GM12878 (cell line): Measurements from ENCODE around the gene METTL8. TPM values are rescaled to one million over a fixed set of nuclear protein-coding genes. Genes with fewer than 3 reads are reported as not detected.

Experiments used
- ATAC-seq: fragments of 200-7000 bp; cut with Tn5 transposase; 3 replicates; pipeline ENCODE4 v1.9.1; 2020; ENCODE audit warnings: mild to moderate bottlenecking, moderate library complexity
- BruUV-seq: library from RNA; stranded (reverse); fragments of 400-500 nt; replicated peaks from 2 replicates; lab custom pipeline; 2021; lab: Mats Ljungman, UMichigan
- CTCF ChIA-PET: fragments of 300-600 bp; sonication (Branson Sonifier 250); formaldehyde crosslinking; extraction: SDS; loops from one replicate; lab custom pipeline; 2021; ENCODE audit warnings: inconsistent platforms; lab: Yijun Ruan, JAX
- POLR2A ChIA-PET: fragments of 350-600 bp; formaldehyde crosslinking; extraction: SDS; loops from one replicate; lab custom pipeline; 2021; ENCODE audit warnings: inconsistent platforms; lab: Charles Lee
- RAD21 ChIA-PET: fragments of 300-600 bp; sonication (Branson Sonifier 250); formaldehyde crosslinking; loops from one replicate; lab custom pipeline; 2023; ENCODE audit warnings: antibody characterized with exemption; ENCODE audit not compliant: unreplicated experiment; lab: Charles Lee
- SMC1A ChIA-PET: fragments of 300-600 bp; sonication (Branson Sonifier 250); formaldehyde crosslinking; loops from one replicate; lab custom pipeline; 2023; ENCODE audit not compliant: unreplicated experiment, uncharacterized antibody; lab: Charles Lee
- DNase-seq: peaks from one replicate; pipeline ENCODE4 v3.0.0-alpha.2; 2011; ENCODE audit warnings: low read depth, low spot score
- FAIRE-seq: peaks from 3 replicates; lab custom pipeline; 2011; peaks lifted over from hg19 to GRCh38; lab: Jason Lieb, UNC
- H2AFZ ChIP-seq: 2 replicates; pipeline ENCODE4 v1.6.0; 2011; ENCODE audit warnings: low read depth, low read length, control low read depth; ENCODE audit not compliant: control insufficient read depth
- H3K27ac ChIP-seq: 2 replicates; pipeline ENCODE4 v1.5.1; 2011; ENCODE audit warnings: control low read depth; ENCODE audit not compliant: control insufficient read depth, insufficient read depth
- H3K27me3 ChIP-seq, 2 experiments: replicated peaks in 1 of 2; 2 replicates each; pipeline versions ENCODE4 v1.6.0 to v1.6.1; 2011; ENCODE audit warnings: low read length in 1 of 2; ENCODE audit not compliant: control insufficient read depth in 2 of 2, insufficient read depth in 2 of 2
- H3K36me3 ChIP-seq, 2 experiments: 2 replicates each; pipeline ENCODE4 v1.5.1; 2011; ENCODE audit warnings: low read length in 1 of 2; ENCODE audit not compliant: control insufficient read depth in 2 of 2, insufficient read depth in 2 of 2
- H3K4me1 ChIP-seq: 2 replicates; pipeline ENCODE4 v1.6.1; 2011; ENCODE audit warnings: mild to moderate bottlenecking, low read length, moderate library complexity, mixed read lengths; ENCODE audit not compliant: control insufficient read depth, insufficient read depth
- H3K4me2 ChIP-seq: 2 replicates; pipeline ENCODE4 v1.6.0; 2011; ENCODE audit warnings: control low read depth; ENCODE audit not compliant: control insufficient read depth, insufficient read depth
- H3K4me3 ChIP-seq: fragments of 200-600 bp; sonication (generic); 2 replicates; pipeline ENCODE4 v1.5.1; 2016
- H3K79me2 ChIP-seq: 2 replicates; pipeline ENCODE4 v1.6.0; 2011; ENCODE audit warnings: low read length; ENCODE audit not compliant: control insufficient read depth, insufficient read depth
- H3K9ac ChIP-seq: 2 replicates; pipeline ENCODE4 v1.8.0; 2011; ENCODE audit warnings: low read length, control low read depth, mixed read lengths; ENCODE audit not compliant: control insufficient read depth, insufficient read depth
- H3K9me3 ChIP-seq: replicated peaks from 3 replicates; pipeline ENCODE4 v1.5.1; 2011; ENCODE audit warnings: mild to moderate bottlenecking, low read length; ENCODE audit not compliant: control insufficient read depth, insufficient read depth
- H4K20me1 ChIP-seq: 2 replicates; pipeline ENCODE4 v1.6.0; 2011; ENCODE audit not compliant: control insufficient read depth, insufficient read depth
- BCLAF1 ChIP-seq: fragments of 450-650 bp; IDR thresholded peaks from 2 replicates; pipeline ENCODE4 v1.6.1; 2017; ENCODE audit warnings: antibody characterized with exemption, mild to moderate bottlenecking, moderate library complexity
- CREM ChIP-seq: IDR thresholded peaks from 2 replicates; pipeline ENCODE4 v1.6.1; 2014; ENCODE audit warnings: antibody characterized with exemption, low read depth
- DPF2 ChIP-seq: fragments of 450-650 bp; IDR thresholded peaks from 2 replicates; pipeline ENCODE4 v1.6.1; 2017; ENCODE audit warnings: mild to moderate bottlenecking
- ESRRA ChIP-seq: IDR thresholded peaks from 2 replicates; pipeline ENCODE4 v1.6.1; 2012; ENCODE audit warnings: mild to moderate bottlenecking, low read length, improper control_type of control experiment
- EZH2 ChIP-seq: IDR thresholded peaks from 2 replicates; pipeline ENCODE4 v1.6.1; 2012; ENCODE audit warnings: low read depth, mild to moderate bottlenecking, control low read depth, inconsistent platforms, low read length, borderline replicate concordance; ENCODE audit not compliant: control insufficient read depth
- FOXK2 ChIP-seq: fragments of 450-650 bp; IDR thresholded peaks from 2 replicates; pipeline ENCODE4 v1.6.1; 2017; ENCODE audit warnings: mild to moderate bottlenecking, moderate library complexity
- FOXM1 ChIP-seq: IDR thresholded peaks from 2 replicates; pipeline ENCODE4 v1.6.1; 2012; ENCODE audit warnings: low read depth, mild to moderate bottlenecking, inconsistent platforms, low read length, moderate library complexity
- GATAD2B ChIP-seq: fragments of 450-650 bp; conservative IDR thresholded peaks from 2 replicates; pipeline ENCODE4 v1.6.1; 2017; ENCODE audit warnings: low read depth, mild to moderate bottlenecking, moderate library complexity
- NKRF ChIP-seq: fragments of 450-650 bp; conservative IDR thresholded peaks from 2 replicates; pipeline ENCODE4 v1.6.1; 2017; ENCODE audit warnings: mild to moderate bottlenecking, moderate library complexity
- PAX5 ChIP-seq: IDR thresholded peaks from 2 replicates; pipeline ENCODE4 v1.6.1; 2011; ENCODE audit warnings: low read depth, low read length, borderline replicate concordance
- PML ChIP-seq: IDR thresholded peaks from 2 replicates; pipeline ENCODE4 v1.6.1; 2012; ENCODE audit warnings: low read length, inconsistent platforms
- POLR2AphosphoS5 ChIP-seq: IDR thresholded peaks from 2 replicates; pipeline ENCODE4 v1.6.1; 2011; ENCODE audit warnings: mild to moderate bottlenecking, low read length, inconsistent platforms
- SIN3A ChIP-seq: IDR thresholded peaks from 2 replicates; pipeline ENCODE4 v1.6.1; 2012; ENCODE audit warnings: low read depth, low read length, improper control_type of control experiment
- SMAD1 ChIP-seq: fragments of 450-650 bp; IDR thresholded peaks from 2 replicates; pipeline ENCODE4 v1.6.1; 2018; ENCODE audit warnings: mild to moderate bottlenecking, low read depth; ENCODE audit not compliant: partially characterized antibody
- STAT3 ChIP-seq: IDR thresholded peaks from 2 replicates; pipeline ENCODE4 v1.6.1; 2011; ENCODE audit warnings: low read depth, low read length, improper control_type of control experiment
- TARDBP ChIP-seq: IDR thresholded peaks from 2 replicates; pipeline ENCODE4 v1.6.1; 2016; ENCODE audit warnings: borderline replicate concordance
- USF2 ChIP-seq: IDR thresholded peaks from 2 replicates; pipeline ENCODE4 v1.6.1; 2011; ENCODE audit warnings: low read depth, low read length, improper control_type of control experiment, borderline replicate concordance
- ZNF207 ChIP-seq: fragments of 450-650 bp; IDR thresholded peaks from 2 replicates; pipeline ENCODE4 v1.6.1; 2014; ENCODE audit warnings: antibody characterized with exemption, mild to moderate bottlenecking, borderline replicate concordance
- ZNF217 ChIP-seq: fragments of 450-650 bp; IDR thresholded peaks from 2 replicates; pipeline ENCODE4 v1.6.1; 2017; ENCODE audit warnings: antibody characterized with exemption, mild to moderate bottlenecking
- ZSCAN29 ChIP-seq: fragments of 450-650 bp; IDR thresholded peaks from 2 replicates; pipeline ENCODE4 v1.6.1; 2017; ENCODE audit warnings: mild to moderate bottlenecking, moderate library complexity
- whole genome bisulfite sequencing: methylation state at CpG from one replicate; pipeline ENCODE4 v1.1.6; 2016; ENCODE audit warnings: low lambda C conversion rate; ENCODE audit not compliant: insufficient replicate concordance, insufficient coverage; ENCODE audit errors: missing lambda C conversion rate; 5-methylcytosine and 5-hydroxymethylcytosine counted together
- in situ Hi-C: fragments of 300-500 bp; cut with MboI; formaldehyde crosslinking; loops from 9 replicates; pipeline ENCODE4 v1.14.3; 2018; ENCODE audit warnings: mixed read lengths
- intact Hi-C: fragments of 100-400 bp; cut with micrococcal nuclease; formaldehyde crosslinking; loops from one replicate; pipeline ENCODE4 v1.14.2; 2022; ENCODE audit not compliant: unreplicated experiment
- polyA plus RNA-seq, 11 experiments: library from polyadenylated mRNA; depleted of rRNA in 4 of 11; unstranded in 6 of 11; stranded (reverse) in 5 of 11; fragments of >200 nt; fragmentation: Nextera tagmentation in 4 of 11; fragmentation: Illumina TruSeq in 1 of 11; extraction: Ambion mirVana in 4 of 11; extraction: Trizol in 1 of 11; gene quantifications; 1 replicate in 1 of 11; 2 replicates in 10 of 11; pipeline versions ENCODE4 v1.2.1 to v1.2.3, GENCODE V29; 2011 to 2016; ENCODE audit warnings: inconsistent platforms in 2 of 11, missing spikeins in 2 of 11, low read depth in 1 of 11
- total RNA-seq, 4 experiments: library from RNA; depleted of rRNA in 3 of 4; stranded (reverse); fragments of >200 nt in 3 of 4; fragmentation: Illumina TruSeq in 1 of 4; extraction: Trizol in 1 of 4; gene quantifications; 2 replicates each; pipeline versions ENCODE4 v1.2.1 to v1.2.3, GENCODE V29; 2013 to 2021

Gene METTL8
- total and polyA plus RNA-seq, 10 of the 15 experiments (the other 5 are each of a cell fraction or from before 2014, with no cell fraction given): 30.8 to 96.3 (median 51.5) TPM

- no peaks in the 10 kb centered on the region; the same call in 2 of the 3 replicates for H3K9me3 ChIP-seq
- H2AFZ ChIP-seq: no peak overlapping the region
- no peak overlapping the region for H3K9ac ChIP-seq
- in situ Hi-C loops: no loop called here
- DNase-seq: no peak
- RAD21 ChIA-PET: interaction anchor here (0.7 to 1.1 kb wide), 3 partner anchors 49 to 149 kb away, joined by 3 to 5 read pairs (median 4); no protein-coding TSS in a partner anchor
- FAIRE-seq: no peak
- peaks cover 17% of the 10 kb centered on the region for H3K4me1 ChIP-seq
- intact Hi-C loops: no loop called here
- ATAC-seq: no peak
- H3K4me2 ChIP-seq: no peak overlapping the region
- no peak overlapping the region for H3K27ac ChIP-seq
- BruUV-seq: no TSS peak
- SMC1A ChIA-PET: interaction anchor here (0.6 to 2.3 kb wide), 7 partner anchors 29 to 149 kb away, joined by 3 to 8 read pairs (median 4); no protein-coding TSS in a partner anchor
- 82% methylated on average over 4 of the region's 4 CpGs for WGBS
- CTCF ChIA-PET: interaction anchor here (1.0 to 1.1 kb wide), 2 partner anchors 20 to 50 kb away, joined by 3 to 4 read pairs; no protein-coding TSS in a partner anchor
- H3K4me3 ChIP-seq: no peak overlapping the region
- H3K27me3 ChIP-seq: no peaks in the 10 kb centered on the region
- POLR2A ChIA-PET: interaction anchor here (0.8 kb wide), 1 partner anchor 17 kb away, joined by 4 read pairs; no protein-coding TSS in a partner anchor
- H4K20me1 ChIP-seq: no peaks in the 10 kb centered on the region
- no peaks in the 10 kb centered on the region for H3K79me2 ChIP-seq
- TF ChIP-seq EZH2 (no peak), GATAD2B (no peak), ESRRA (no peak), DPF2 (no peak), ZNF217 (no peak), POLR2AphosphoS5 (no peak), PML (no peak), NKRF (no peak), ZNF207 (no peak), TARDBP (no peak), CREM (no peak), SMAD1 (no peak), SIN3A (no peak), BCLAF1 (no peak), PAX5 (no peak), USF2 (no peak), FOXK2 (no peak), FOXM1 (no peak), STAT3 (no peak), ZSCAN29 (no peak)
- no peaks in the 10 kb centered on the region for H3K36me3 ChIP-seq
Observed at GRCh38 chr2:171267855-171268629, 165.7 kb downstream of the METTL8 start.
